SK-N-SH (cell line): ENCODE measurements around the gene PLAAT5. TPM values are rescaled to one million over a fixed set of nuclear protein-coding genes. Genes with fewer than 3 reads are reported as not detected.

ENCODE experiments used
- CTCF ChIA-PET: fragments of 300-600, 350-600 bp; formaldehyde crosslinking; extraction: SDS; loops from one replicate; lab custom pipeline; 2021; lab: Yijun Ruan, JAX
- POLR2A ChIA-PET: fragments of 350-600 bp; sonication (Branson Sonifier 250); formaldehyde crosslinking; extraction: SDS; loops from one replicate; lab custom pipeline; 2020; ENCODE audit warnings: antibody characterized with exemption, inconsistent platforms; lab: Yijun Ruan, JAX
- DNase-seq: peaks from one replicate; pipeline ENCODE4 v3.0.0; 2012
- H2AFZ ChIP-seq: fragments of 200-600 bp; sonication (generic); 2 replicates; pipeline ENCODE4 v1.8.1; 2016; ENCODE audit warnings: antibody characterized with exemption, mild to moderate bottlenecking, low read depth
- H3F3A ChIP-seq: fragments of 200-600 bp; sonication (generic); replicated peaks from 2 replicates; pipeline ENCODE3; 2016; ENCODE audit warnings: antibody characterized with exemption, mild to moderate bottlenecking; ENCODE audit not compliant: insufficient read depth
- H3K27ac ChIP-seq, 2 experiments: fragments of 200-500 bp in 1 of 2; fragments of 200-600 bp in 1 of 2; sonication (Bioruptor generic) in 1 of 2; sonication (generic), shearing (Covaris generic) in 1 of 2; 2 replicates each; pipeline versions ENCODE4 v1.5.1 to v1.6.1; 2014 to 2016; ENCODE audit warnings: low read depth in 2 of 2, inconsistent platforms in 1 of 2, low read length in 1 of 2, mild to moderate bottlenecking in 1 of 2, mixed read lengths in 1 of 2
- H3K27me3 ChIP-seq: fragments of 200-600 bp; sonication (generic), shearing (Covaris generic); 2 replicates; pipeline ENCODE4 v1.6.1; 2016; ENCODE audit warnings: mixed run types; ENCODE audit not compliant: insufficient read depth
- H3K36me3 ChIP-seq, 2 experiments: fragments of 200-500 bp in 1 of 2; fragments of 200-600 bp in 1 of 2; sonication (Bioruptor generic) in 1 of 2; sonication (generic) in 1 of 2; replicated peaks in 1 of 2; 2 replicates each; pipeline versions ENCODE3 to v1.5.1; 2014 to 2016; ENCODE audit warnings: low read length in 1 of 2, mild to moderate bottlenecking in 1 of 2; ENCODE audit not compliant: insufficient read depth in 2 of 2, control insufficient read depth in 1 of 2
- H3K4me1 ChIP-seq, 2 experiments: fragments of 200-500 bp in 1 of 2; fragments of 200-600 bp in 1 of 2; sonication (Bioruptor generic) in 1 of 2; sonication (generic), shearing (Covaris generic) in 1 of 2; 2 replicates each; pipeline versions ENCODE4 v1.5.1 to v1.6.1; 2014 to 2016; ENCODE audit warnings: low read depth in 1 of 2, low read length in 1 of 2, mixed run types in 1 of 2; ENCODE audit not compliant: insufficient read depth in 2 of 2, control insufficient read depth in 1 of 2
- H3K4me2 ChIP-seq: fragments of 200-600 bp; sonication (generic), shearing (Covaris generic); 2 replicates; pipeline ENCODE4 v1.6.1; 2017; ENCODE audit warnings: mixed run types
- H3K4me3 ChIP-seq, 2 experiments: fragments of 200-500 bp in 1 of 2; fragments of 200-600 bp in 1 of 2; sonication (Bioruptor generic) in 1 of 2; sonication (generic), shearing (Covaris generic) in 1 of 2; 2 replicates each; pipeline versions ENCODE4 v1.5.1 to v1.8.1; 2014 to 2016; ENCODE audit warnings: low read depth in 2 of 2, inconsistent platforms in 1 of 2, low read length in 1 of 2, mild to moderate bottlenecking in 1 of 2, mixed read lengths in 1 of 2, moderate library complexity in 1 of 2
- H3K79me2 ChIP-seq: fragments of 200-600 bp; sonication (generic); 2 replicates; pipeline ENCODE4 v1.8.1; 2017; ENCODE audit warnings: mild to moderate bottlenecking; ENCODE audit not compliant: insufficient read depth
- H3K9ac ChIP-seq: fragments of 200-600 bp; sonication (generic); 2 replicates; pipeline ENCODE4 v1.6.1; 2017; ENCODE audit warnings: mixed run types
- H3K9me2 ChIP-seq: fragments of 200-600 bp; sonication (generic); 2 replicates; pipeline ENCODE4 v1.6.1; 2017; ENCODE audit warnings: mixed run types
- H3K9me3 ChIP-seq: fragments of 200-600 bp; sonication (generic); 2 replicates; pipeline ENCODE4 v1.6.1; 2017; ENCODE audit warnings: mixed run types, mild to moderate bottlenecking, moderate library complexity
- H4K20me1 ChIP-seq: fragments of 200-600 bp; sonication (generic); 2 replicates; pipeline ENCODE4 v1.6.1; 2017; ENCODE audit warnings: mild to moderate bottlenecking, mixed run types; ENCODE audit not compliant: insufficient read depth
- CHD2 ChIP-seq: fragments of 150-350 bp; IDR thresholded peaks from 2 replicates; pipeline ENCODE4 v1.6.1; 2018; ENCODE audit warnings: low read length; ENCODE audit not compliant: partially characterized antibody
- CTCF ChIP-seq: fragments of 200-600 bp; sonication (generic); IDR thresholded peaks from 2 replicates; pipeline ENCODE4 v1.6.1; 2017; ENCODE audit warnings: antibody characterized with exemption, mild to moderate bottlenecking, moderate library complexity
- ELF1 ChIP-seq: IDR thresholded peaks from 2 replicates; pipeline ENCODE4 v1.4.0; 2012
- EP300 ChIP-seq, 2 experiments: IDR thresholded peaks; 2 replicates each; pipeline versions ENCODE4 v1.4.0 to v1.6.1; 2012; ENCODE audit warnings: borderline replicate concordance in 1 of 2, low read depth in 1 of 2, low read length in 1 of 2
- EZH2phosphoT487 ChIP-seq: fragments of 200-600 bp; sonication (generic); IDR thresholded peaks from 2 replicates; pipeline ENCODE4 v1.6.1; 2017; ENCODE audit warnings: low read depth, mixed run types, mild to moderate bottlenecking, antibody characterized with exemption, moderate library complexity, borderline replicate concordance
- FOSL2 ChIP-seq: IDR thresholded peaks from 2 replicates; pipeline ENCODE4 v1.4.0; 2012; ENCODE audit warnings: low read depth, mild to moderate bottlenecking, moderate library complexity, borderline replicate concordance
- FOXJ3 ChIP-seq: sonication (generic); formaldehyde crosslinking; IDR thresholded peaks from 2 replicates; pipeline ENCODE4 v1.5.1; 2020; ENCODE audit warnings: mild to moderate bottlenecking, missing genetic modification reagents
- GATA2 ChIP-seq: sonication (generic); formaldehyde crosslinking; IDR thresholded peaks from 2 replicates; pipeline ENCODE4 v1.5.0; 2020; ENCODE audit warnings: mild to moderate bottlenecking, missing genetic modification reagents
- JUND ChIP-seq: IDR thresholded peaks from 2 replicates; pipeline ENCODE4 v1.4.0; 2012
- MXI1 ChIP-seq: IDR thresholded peaks from 2 replicates; pipeline ENCODE4 v1.6.1; 2012; ENCODE audit warnings: mild to moderate bottlenecking, low read depth, low read length, improper control_type of control experiment
- NFIC ChIP-seq: IDR thresholded peaks from 2 replicates; pipeline ENCODE4 v1.4.0; 2012; ENCODE audit warnings: borderline replicate concordance
- POLR2AphosphoS5 ChIP-seq: IDR thresholded peaks from 2 replicates; pipeline ENCODE4 v1.6.1; 2012; ENCODE audit warnings: low read depth, low read length
- RAD21 ChIP-seq: IDR thresholded peaks from 2 replicates; pipeline ENCODE4 v1.6.1; 2012; ENCODE audit warnings: mild to moderate bottlenecking, low read length
- RCOR1 ChIP-seq: fragments of 150-350 bp; IDR thresholded peaks from 2 replicates; pipeline ENCODE4 v1.6.1; 2017; ENCODE audit warnings: antibody characterized with exemption, low read length
- RFX5 ChIP-seq: IDR thresholded peaks from 2 replicates; pipeline ENCODE4 v1.6.1; 2012; ENCODE audit warnings: mild to moderate bottlenecking, improper control_type of control experiment, low read length
- RXRA ChIP-seq: IDR thresholded peaks from 2 replicates; pipeline ENCODE4 v1.4.0; 2012; ENCODE audit warnings: low read depth, mild to moderate bottlenecking, borderline replicate concordance
- SIN3A ChIP-seq: IDR thresholded peaks from 2 replicates; pipeline ENCODE4 v1.6.1; 2012; ENCODE audit warnings: low read depth, mild to moderate bottlenecking, low read length, moderate library complexity, borderline replicate concordance
- SMC3 ChIP-seq: IDR thresholded peaks from 2 replicates; pipeline ENCODE4 v1.6.1; 2012; ENCODE audit warnings: low read depth, low read length, improper control_type of control experiment
- TCF12 ChIP-seq: IDR thresholded peaks from 2 replicates; pipeline ENCODE4 v1.4.0; 2012
- TEAD4 ChIP-seq: IDR thresholded peaks from 2 replicates; pipeline ENCODE4 v1.4.0; 2012; ENCODE audit warnings: mild to moderate bottlenecking, borderline replicate concordance; ENCODE audit not compliant: insufficient read depth
- ZBTB33 ChIP-seq: IDR thresholded peaks from 2 replicates; pipeline ENCODE4 v1.4.0; 2012; ENCODE audit warnings: low read depth, borderline replicate concordance
- WGBS: methylation state at CpG from one replicate; pipeline ENCODE4 v1.1.6; 2017; ENCODE audit warnings: low lambda C conversion rate; 5-methylcytosine and 5-hydroxymethylcytosine counted together
- polyA plus RNA-seq, 3 experiments: library from polyadenylated mRNA; depleted of rRNA; stranded (reverse); fragments of >200 nt; gene quantifications; 2 replicates each; pipeline ENCODE4 v1.2.3, GENCODE V29; 2012
- TF ChIP-seq, protein P1 (sequence below): fragments of 150-350 bp; IDR thresholded peaks from 2 replicates; pipeline ENCODE4 v1.6.1; 2017; ENCODE audit warnings: antibody characterized with exemption, low read length, low read depth, borderline replicate concordance
- TF ChIP-seq, protein P2 (sequence below): IDR thresholded peaks from 2 replicates; pipeline ENCODE4; 2012

The PLAAT5 gene
- polyA plus RNA-seq, 1 of the 3 experiments (the other 2 are of a cell fraction), result not detected

DNA sequence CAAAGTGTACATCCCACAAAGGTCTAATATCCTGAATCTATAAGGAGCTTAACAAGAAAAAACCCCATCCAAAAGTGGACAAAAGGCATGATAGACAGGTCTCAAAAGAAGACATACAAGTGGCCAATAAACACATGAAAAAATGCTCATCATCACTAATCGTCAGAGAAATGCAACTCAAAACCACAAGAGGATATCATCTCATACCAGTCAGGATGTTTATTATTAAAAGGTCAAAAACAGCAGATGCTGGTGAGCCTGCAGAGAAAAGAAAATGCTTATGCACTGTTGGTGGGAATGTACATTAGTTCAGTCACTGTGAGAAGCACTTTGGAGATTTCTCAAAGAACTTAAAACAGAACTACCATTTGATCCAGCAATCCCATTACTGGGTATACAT, 27.6 kb upstream of the PLAAT5 start:
- CTCF ChIA-PET, result no interaction called here
- H3F3A ChIP-seq, result no peaks in the 10 kb centered on the region
- H3K4me1 ChIP-seq, result no peaks in the 10 kb centered on the region
- H3K27me3 ChIP-seq, result no peaks in the 10 kb centered on the region
- no peaks in the 10 kb centered on the region for H3K79me2 ChIP-seq
- no peak overlapping the region for H3K4me2 ChIP-seq
- POLR2A ChIA-PET, result no interaction called here
- H3K9me3 ChIP-seq, result no peaks in the 10 kb centered on the region
- H3K27ac ChIP-seq, result no peak overlapping the region
- no peaks in the 10 kb centered on the region for H3K9me2 ChIP-seq
- no peak overlapping the region for H3K9ac ChIP-seq
- no peaks in the 10 kb centered on the region for H4K20me1 ChIP-seq
- DNase-seq, result no peak
- H2AFZ ChIP-seq, result no peak overlapping the region
- no peaks in the 10 kb centered on the region for H3K36me3 ChIP-seq
- WGBS, result 11% methylated on average over 1 of the region's 1 CpG
- H3K4me3 ChIP-seq, result no peak overlapping the region
- no peak for TF ChIP-seq TCF12
- TF ChIP-seq CHD2, result no peak
- no peak for TF ChIP-seq POLR2AphosphoS5
- no peak for TF ChIP-seq EZH2phosphoT487
- no peak for TF ChIP-seq MXI1
- no peak for TF ChIP-seq CTCF
- TF ChIP-seq, protein P1, sequence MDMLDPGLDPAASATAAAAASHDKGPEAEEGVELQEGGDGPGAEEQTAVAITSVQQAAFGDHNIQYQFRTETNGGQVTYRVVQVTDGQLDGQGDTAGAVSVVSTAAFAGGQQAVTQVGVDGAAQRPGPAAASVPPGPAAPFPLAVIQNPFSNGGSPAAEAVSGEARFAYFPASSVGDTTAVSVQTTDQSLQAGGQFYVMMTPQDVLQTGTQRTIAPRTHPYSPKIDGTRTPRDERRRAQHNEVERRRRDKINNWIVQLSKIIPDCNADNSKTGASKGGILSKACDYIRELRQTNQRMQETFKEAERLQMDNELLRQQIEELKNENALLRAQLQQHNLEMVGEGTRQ, result no peak
- no peak for TF ChIP-seq RXRA
- no peak for TF ChIP-seq TEAD4
- no peak for TF ChIP-seq EP300 (IDR thresholded peaks at IDR 0.05; ENCODE audit: borderline replicate concordance in 1 of 2, low read depth in 1 of 2, low read length in 1 of 2)
- TF ChIP-seq JUND, result no peak
- TF ChIP-seq, all 33 proteins: peak for 0

GRCh38 chr11:63517156-63517555, 26.2 kb upstream of the PLAAT5 start:
- Histone ChIP-seq H3K4me3 (no peak overlapping the region), H3F3A (no peaks in the 10 kb centered on the region), H3K4me2 (no peak overlapping the region), H3K27me3 (no peaks in the 10 kb centered on the region; the same call in 1 of the 2 replicates), H3K36me3 (no peaks in the 10 kb centered on the region), H3K9me2 (no peaks in the 10 kb centered on the region), H3K9me3 (no peaks in the 10 kb centered on the region), H3K4me1 (no peaks in the 10 kb centered on the region), H3K9ac (no peak overlapping the region), H3K27ac (no peak overlapping the region), H2AFZ (no peak overlapping the region), H3K79me2 (no peaks in the 10 kb centered on the region), H4K20me1 (no peaks in the 10 kb centered on the region)
- 62% methylated on average over 5 of the region's 5 CpGs for WGBS
- ChIA-PET CTCF (no interaction called here), POLR2A (no interaction called here)
- no peak for DNase-seq
- TF ChIP-seq FOXJ3 (no peak), CHD2 (no peak), RAD21 (no peak), JUND (no peak), RCOR1 (no peak), GATA2 (no peak), RFX5 (no peak), SMC3 (no peak), ELF1 (no peak), POLR2AphosphoS5 (no peak), ZBTB33 (no peak), FOSL2 (no peak), NFIC (no peak), TEAD4 (no peak), SIN3A (no peak)
- TF ChIP-seq, protein P2, sequence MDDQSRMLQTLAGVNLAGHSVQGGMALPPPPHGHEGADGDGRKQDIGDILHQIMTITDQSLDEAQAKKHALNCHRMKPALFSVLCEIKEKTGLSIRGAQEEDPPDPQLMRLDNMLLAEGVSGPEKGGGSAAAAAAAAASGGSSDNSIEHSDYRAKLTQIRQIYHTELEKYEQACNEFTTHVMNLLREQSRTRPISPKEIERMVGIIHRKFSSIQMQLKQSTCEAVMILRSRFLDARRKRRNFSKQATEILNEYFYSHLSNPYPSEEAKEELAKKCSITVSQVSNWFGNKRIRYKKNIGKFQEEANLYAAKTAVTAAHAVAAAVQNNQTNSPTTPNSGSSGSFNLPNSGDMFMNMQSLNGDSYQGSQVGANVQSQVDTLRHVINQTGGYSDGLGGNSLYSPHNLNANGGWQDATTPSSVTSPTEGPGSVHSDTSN, result no peak
